OCI-LY3 (cell line): Measurements from ENCODE around the gene CTSO.

Experiments used
- H2AFZ ChIP-seq: fragments of 200-600, 300-600 bp; shearing (Covaris generic); 2 replicates; pipeline ENCODE4 v1.6.0; 2014; ENCODE audit warnings: antibody characterized with exemption, low read depth, low read length
- H3K27ac ChIP-seq: fragments of 200-600, 300-600 bp; sonication (generic); 2 replicates; pipeline ENCODE4 v1.5.1; 2014; ENCODE audit warnings: mild to moderate bottlenecking, low read length, moderate library complexity, mixed read lengths
- H3K27me3 ChIP-seq: fragments of 200-600, 300-600 bp; sonication (generic); 2 replicates; pipeline ENCODE4 v1.6.1; 2014; ENCODE audit warnings: low read depth, low read length, mixed read lengths
- H3K36me3 ChIP-seq: fragments of 200-600, 300-600 bp; sonication (generic); replicated peaks from 2 replicates; pipeline ENCODE3; 2014; ENCODE audit warnings: low read depth, low read length, mixed read lengths
- H3K4me1 ChIP-seq: fragments of 300-600, 200-600 bp; sonication (generic); 2 replicates; pipeline ENCODE4 v1.6.1; 2014; ENCODE audit warnings: low read length, mixed read lengths
- H3K4me2 ChIP-seq: fragments of 200-600, 300-600 bp; sonication (generic); 2 replicates; pipeline ENCODE4 v1.6.1; 2014; ENCODE audit warnings: low read length, mixed read lengths
- H3K4me3 ChIP-seq: fragments of 300-600, 200-600 bp; sonication (generic); 2 replicates; pipeline ENCODE4 v1.5.1; 2014; ENCODE audit warnings: antibody characterized with exemption, mild to moderate bottlenecking, low read length, moderate library complexity
- H3K79me2 ChIP-seq: fragments of 300-600, 200-600 bp; shearing (Covaris generic); 2 replicates; pipeline ENCODE4 v1.6.1; 2014; ENCODE audit warnings: mild to moderate bottlenecking, low read length, mixed read lengths
- H3K9ac ChIP-seq: fragments of 300-600, 200-600 bp; shearing (Covaris generic); 2 replicates; pipeline ENCODE4 v1.6.0; 2014; ENCODE audit warnings: mild to moderate bottlenecking, low read length, moderate library complexity
- H3K9me3 ChIP-seq: fragments of 200-600, 300-600 bp; shearing (Covaris generic); 2 replicates; pipeline ENCODE4 v1.6.1; 2014; ENCODE audit warnings: low read length, mixed read lengths; ENCODE audit not compliant: insufficient read depth
- H4K20me1 ChIP-seq: fragments of 200-600, 300-600 bp; sonication (generic); 2 replicates; pipeline ENCODE4 v1.6.1; 2016; ENCODE audit warnings: low read length, mixed read lengths; ENCODE audit not compliant: insufficient read depth
- CTCF ChIP-seq: fragments of 200-600, 300-600 bp; sonication (generic); IDR thresholded peaks from 2 replicates; pipeline ENCODE4 v1.5.1; 2014; ENCODE audit warnings: antibody characterized with exemption, low read length, low read depth
- EZH2phosphoT487 ChIP-seq: fragments of 200-600 bp; shearing (Covaris generic); IDR thresholded peaks from 2 replicates; pipeline ENCODE4 v1.6.1; 2018; ENCODE audit warnings: antibody characterized with exemption, mixed run types, low read depth

CTSO gene

GRCh38 chr4:155930330-155930729 lies 23.3 kb downstream of the CTSO start:
- H3K36me3 ChIP-seq, result no peaks in the 10 kb centered on the region
- H4K20me1 ChIP-seq, result no peaks in the 10 kb centered on the region
- no peaks in the 10 kb centered on the region for H3K27me3 ChIP-seq
- H3K9ac ChIP-seq, result no peak overlapping the region
- peaks cover 6% of the 10 kb centered on the region; the same call in 1 of the 2 replicates for H3K9me3 ChIP-seq
- H2AFZ ChIP-seq, result no peak overlapping the region
- peaks cover 6% of the 10 kb centered on the region; the same call in 1 of the 2 replicates for H3K4me1 ChIP-seq
- no peak overlapping the region for H3K4me3 ChIP-seq
- no peak overlapping the region for H3K27ac ChIP-seq
- H3K79me2 ChIP-seq, result no peaks in the 10 kb centered on the region
- no peak overlapping the region for H3K4me2 ChIP-seq
- TF ChIP-seq EZH2phosphoT487 (no peak), CTCF (no peak)

GRCh38 chr4:155929833-155930232 lies 23.8 kb downstream of the CTSO start:
- H3K27ac ChIP-seq, result no peak overlapping the region
- H3K4me2 ChIP-seq, result no peak overlapping the region
- H3K27me3 ChIP-seq, result no peaks in the 10 kb centered on the region
- H3K36me3 ChIP-seq, result no peaks in the 10 kb centered on the region
- TF ChIP-seq EZH2phosphoT487 (no peak), CTCF (no peak)
- no peak overlapping the region for H3K4me3 ChIP-seq
- H2AFZ ChIP-seq, result no peak overlapping the region
- no peaks in the 10 kb centered on the region for H3K79me2 ChIP-seq
- H4K20me1 ChIP-seq, result no peaks in the 10 kb centered on the region
- peaks cover 6% of the 10 kb centered on the region; the same call in 1 of the 2 replicates for H3K4me1 ChIP-seq
- H3K9ac ChIP-seq, result no peak overlapping the region
- H3K9me3 ChIP-seq, result peaks cover 6% of the 10 kb centered on the region; the same call in 1 of the 2 replicates

- no peak overlapping the region for H2AFZ ChIP-seq
- no peak overlapping the region for H3K27ac ChIP-seq
- H3K9ac ChIP-seq, result no peak overlapping the region
- H4K20me1 ChIP-seq, result no peaks in the 10 kb centered on the region
- H3K36me3 ChIP-seq, result no peaks in the 10 kb centered on the region
- H3K27me3 ChIP-seq, result no peaks in the 10 kb centered on the region
- no peak for TF ChIP-seq CTCF
- TF ChIP-seq EZH2phosphoT487, result no peak
- peaks cover 2% of the 10 kb centered on the region; the same call in 1 of the 2 replicates for H3K4me1 ChIP-seq
- no peaks in the 10 kb centered on the region for H3K79me2 ChIP-seq
- H3K4me2 ChIP-seq, result no peak overlapping the region
- peaks cover 7% of the 10 kb centered on the region; the same call in 1 of the 2 replicates for H3K9me3 ChIP-seq
- H3K4me3 ChIP-seq, result no peak overlapping the region
Observed at GRCh38 chr4:155924637-155925036, 29.0 kb downstream of the CTSO start.

- Histone ChIP-seq H3K4me1 (no peaks in the 10 kb centered on the region), H3K79me2 (no peaks in the 10 kb centered on the region), H3K27ac (no peak overlapping the region), H3K36me3 (no peaks in the 10 kb centered on the region), H3K9me3 (0 out of 2 replicates have a peak, but pooled peaks cover 2% of the 10 kb centered on the region), H3K9ac (no peak overlapping the region), H3K27me3 (no peaks in the 10 kb centered on the region), H4K20me1 (no peaks in the 10 kb centered on the region), H2AFZ (no peak overlapping the region), H3K4me3 (no peak overlapping the region), H3K4me2 (no peak overlapping the region)
- no peak for TF ChIP-seq CTCF
- no peak for TF ChIP-seq EZH2phosphoT487
Observed at GRCh38 chr4:155921597-155921996, 32.1 kb downstream of the CTSO start.
